OCI-LY1 (cell line): Measurements from ENCODE around the gene RBKS.

Experiments
- EZH2 ChIP-seq: fragments of 200-600 bp; sonication (generic), shearing (Covaris generic); IDR thresholded peaks from 2 replicates; pipeline ENCODE4 v1.8.0; 2017; ENCODE audit warnings: borderline replicate concordance, mixed run types, mild to moderate bottlenecking, antibody characterized with exemption, low read length, moderate library complexity, mixed read lengths
- TF ChIP-seq, protein P1 (sequence below): fragments of 200-600 bp; sonication (generic), shearing (Covaris generic); IDR thresholded peaks from 2 replicates; pipeline ENCODE4 v1.5.1; 2017; ENCODE audit warnings: mild to moderate bottlenecking, antibody characterized with exemption, low read length, moderate library complexity, mixed read lengths

DNA sequence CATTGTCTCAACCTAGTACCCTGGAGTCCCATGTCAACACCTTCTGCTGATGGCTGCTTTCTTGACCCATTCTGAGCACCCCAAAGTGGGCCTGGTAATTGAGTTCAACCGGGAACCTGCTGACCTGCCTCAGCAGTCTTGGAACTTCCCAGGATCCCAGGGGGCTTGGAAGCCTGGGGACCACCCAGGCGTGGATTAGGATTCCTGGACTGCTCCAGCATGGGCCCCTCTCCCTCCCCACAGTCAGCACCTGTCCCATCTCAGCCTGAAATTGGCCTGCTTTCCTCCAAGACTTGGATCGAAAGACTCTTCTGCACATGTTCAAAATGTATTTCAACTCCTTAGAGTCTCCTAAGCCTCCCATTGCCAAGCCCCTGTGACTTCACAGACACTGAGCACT lies 134.1 kb downstream of the RBKS start:
- TF ChIP-seq, protein P1, sequence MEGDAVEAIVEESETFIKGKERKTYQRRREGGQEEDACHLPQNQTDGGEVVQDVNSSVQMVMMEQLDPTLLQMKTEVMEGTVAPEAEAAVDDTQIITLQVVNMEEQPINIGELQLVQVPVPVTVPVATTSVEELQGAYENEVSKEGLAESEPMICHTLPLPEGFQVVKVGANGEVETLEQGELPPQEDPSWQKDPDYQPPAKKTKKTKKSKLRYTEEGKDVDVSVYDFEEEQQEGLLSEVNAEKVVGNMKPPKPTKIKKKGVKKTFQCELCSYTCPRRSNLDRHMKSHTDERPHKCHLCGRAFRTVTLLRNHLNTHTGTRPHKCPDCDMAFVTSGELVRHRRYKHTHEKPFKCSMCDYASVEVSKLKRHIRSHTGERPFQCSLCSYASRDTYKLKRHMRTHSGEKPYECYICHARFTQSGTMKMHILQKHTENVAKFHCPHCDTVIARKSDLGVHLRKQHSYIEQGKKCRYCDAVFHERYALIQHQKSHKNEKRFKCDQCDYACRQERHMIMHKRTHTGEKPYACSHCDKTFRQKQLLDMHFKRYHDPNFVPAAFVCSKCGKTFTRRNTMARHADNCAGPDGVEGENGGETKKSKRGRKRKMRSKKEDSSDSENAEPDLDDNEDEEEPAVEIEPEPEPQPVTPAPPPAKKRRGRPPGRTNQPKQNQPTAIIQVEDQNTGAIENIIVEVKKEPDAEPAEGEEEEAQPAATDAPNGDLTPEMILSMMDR: no peak
- TF ChIP-seq EZH2: no peak
